ENCODE data around the gene MXRA8.
A peak's percentile ranks its signal among the peaks of the same experiment; 100 is the strongest.

The MXRA8 gene

GRCh38 chr1:1311107-1312104 lies 46.9 kb downstream of the MXRA8 start:
- no peak overlapping the region for H3K4me3 ChIP-seq
- intact Hi-C loops (cut with DNase I; ENCODE audit: low total_unique reads), result no loop called here
- H3K36me3 ChIP-seq, result peaks cover 36 to 57% (median 57%) of the 10 kb centered on the region in 3 donors
- H3K27me3 ChIP-seq, result no peaks in the 10 kb centered on the region
- no peak overlapping the region for H3K27ac ChIP-seq
- no peaks in the 10 kb centered on the region for H3K9me3 ChIP-seq
- no peak for DNase-seq
- peaks cover 0 to 29% (median 23%) of the 10 kb centered on the region in 4 donors for H3K4me1 ChIP-seq
- no peak for TF ChIP-seq CTCF (IDR thresholded peaks at IDR 0.05)

GRCh38 chr1:1310476-1311053 lies 47.8 kb downstream of the MXRA8 start:
- TF ChIP-seq CTCF (IDR thresholded peaks at IDR 0.05), result no peak
- H3K9me3 ChIP-seq, result no peaks in the 10 kb centered on the region
- H3K4me1 ChIP-seq, result peaks cover 0 to 38% (median 32%) of the 10 kb centered on the region in 4 donors
- intact Hi-C loops (cut with DNase I; ENCODE audit: low total_unique reads), result no loop called here
- no peak overlapping the region for H3K4me3 ChIP-seq
- peaks cover 36 to 50% (median 49%) of the 10 kb centered on the region in 3 donors for H3K36me3 ChIP-seq
- no peak for DNase-seq
- H3K27ac ChIP-seq, result peak overlapping the region in 1 of 2 donors; percentile 97
- no peaks in the 10 kb centered on the region for H3K27me3 ChIP-seq

- Histone ChIP-seq H3K27ac (peak overlapping the region in 1 of 2 donors; percentile 97), H3K9me3 (no peaks in the 10 kb centered on the region), H3K27me3 (no peaks in the 10 kb centered on the region), H3K36me3 (peaks cover 36 to 47% (median 45%) of the 10 kb centered on the region in 3 donors), H3K4me3 (no peak overlapping the region), H3K4me1 (peaks cover 0 to 43% (median 37%) of the 10 kb centered on the region in 4 donors)
- no peak for DNase-seq
- intact Hi-C loops (cut with DNase I; ENCODE audit: low total_unique reads), result no loop called here
- no peak for TF ChIP-seq CTCF (IDR thresholded peaks at IDR 0.05)
Observed at GRCh38 chr1:1310109-1310385, 48.3 kb downstream of the MXRA8 start.

GRCh38 chr1:1309251-1310108 lies 48.9 kb downstream of the MXRA8 start:
- H3K9me3 ChIP-seq, result no peaks in the 10 kb centered on the region
- TF ChIP-seq CTCF (IDR thresholded peaks at IDR 0.05), result no peak
- peaks cover 0 to 48% (median 42%) of the 10 kb centered on the region in 4 donors for H3K4me1 ChIP-seq
- peak; percentile 44 to 78 for DNase-seq
- intact Hi-C loops (cut with DNase I; ENCODE audit: low total_unique reads), result no loop called here
- H3K36me3 ChIP-seq, result peaks cover 30 to 41% (median 39%) of the 10 kb centered on the region in 3 donors
- peak overlapping the region; percentile 80 to 94 for H3K4me3 ChIP-seq
- H3K27ac ChIP-seq, result peak overlapping the region; percentile 92 to 97
- H3K27me3 ChIP-seq, result no peaks in the 10 kb centered on the region

- H3K4me1 ChIP-seq, result peaks cover 0 to 55% (median 48%) of the 10 kb centered on the region in 4 donors
- peak overlapping the region; percentile 92 to 97 for H3K27ac ChIP-seq
- peaks cover 26 to 34% (median 33%) of the 10 kb centered on the region in 3 donors for H3K36me3 ChIP-seq
- H3K9me3 ChIP-seq, result no peaks in the 10 kb centered on the region
- DNase-seq, result no peak
- intact Hi-C loops (cut with DNase I; ENCODE audit: low total_unique reads), result no loop called here
- no peak for TF ChIP-seq CTCF (IDR thresholded peaks at IDR 0.05)
- H3K4me3 ChIP-seq, result peak overlapping the region; percentile 80 to 94
- H3K27me3 ChIP-seq, result no peaks in the 10 kb centered on the region
Observed at GRCh38 chr1:1308756-1309250, 49.6 kb downstream of the MXRA8 start.
